Right lobe of liver (tissue), 6 donors: ENCODE measurements around the gene CDC14A. TPM values are rescaled to one million over a fixed set of nuclear protein-coding genes. Genes with fewer than 3 reads are reported as not detected.

Experiments used
- ATAC-seq, 4 donors: fragments of 200-7000 bp; cut with Tn5 transposase; one replicate each; pipeline ENCODE4 v1.9.1; 2020; ENCODE audit warnings: mild to moderate bottlenecking in 4 of 4, moderate library complexity in 4 of 4
- DNase-seq, 3 donors: peaks; one replicate each; pipeline ENCODE4 v3.0.0-alpha.2; 2020
- H3K27ac ChIP-seq, 3 donors: fragments of 200-600 bp; one replicate each; pipeline ENCODE4 v1.8.0; 2022
- H3K27me3 ChIP-seq, 2 donors: fragments of 200-600 bp; one replicate each; pipeline ENCODE4 v1.8.0; 2022
- H3K36me3 ChIP-seq, 4 donors: fragments of 200-600 bp; sonication (generic) in 1 of 4; one replicate each; pipeline versions ENCODE4 v1.5.1 to v1.8.0; 2017 to 2022; ENCODE audit warnings: control low read depth in 1 of 4
- H3K4me1 ChIP-seq, 4 donors: fragments of 200-600 bp; sonication (generic) in 1 of 4; one replicate each; pipeline versions ENCODE4 v1.5.1 to v1.8.0; 2017 to 2022; ENCODE audit warnings: control low read depth in 1 of 4
- H3K4me3 ChIP-seq, 3 donors: fragments of 200-600 bp; one replicate each; pipeline ENCODE4 v1.8.0; 2022
- H3K9me3 ChIP-seq, 4 donors: fragments of 200-600 bp; sonication (generic) in 1 of 4; one replicate each; pipeline versions ENCODE4 v1.5.1 to v1.8.0; 2017 to 2022; ENCODE audit warnings: control low read depth in 1 of 4
- POLR2A ChIP-seq: fragments of 450-650 bp; IDR thresholded peaks from one replicate; pipeline ENCODE4 v1.6.1; 2017; ENCODE audit warnings: antibody characterized with exemption, mild to moderate bottlenecking
- WGBS: methylation state at CpG from one replicate; pipeline ENCODE4 v1.1.6; 2018; ENCODE audit warnings: low coverage, low lambda C conversion rate; ENCODE audit not compliant: insufficient coverage; ENCODE audit errors: missing lambda C conversion rate; 5-methylcytosine and 5-hydroxymethylcytosine counted together
- intact Hi-C, 2 donors: fragments of 100-400 bp; cut with DNase I; formaldehyde crosslinking; loops; one replicate each; pipeline versions ENCODE4 v1.11.2 to v1.14.1; 2022
- total RNA-seq, 6 experiments: library from RNA; depleted of rRNA in 2 of 6; stranded (reverse); fragments of >200 nt in 2 of 6; fragmentation: NEBNext Ultra II Directional in 3 of 6; extraction: Animal tissue kit (Norgen Biotek cat#: 25700) in 3 of 6; gene quantifications; one replicate each; pipeline versions ENCODE4 v1.1.0 to v1.2.4, GENCODE V29; 2016 to 2023
- TF ChIP-seq, protein P1 (sequence below), 4 donors: fragments of 200-600 bp in 3 of 4; fragments of 450-650 bp in 1 of 4; IDR thresholded peaks; one replicate each; pipeline versions ENCODE4 v1.5.1 to v1.8.0; 2016 to 2022; ENCODE audit warnings: antibody characterized with exemption in 4 of 4, mild to moderate bottlenecking in 2 of 4
- donor health status: DM: no; HTN: yes; CAD: no.
- donor health status: DM: no; HTN: no; CAD: no.
- donor health status: DM: no; HTN: no; CAD: no.
- donor health status: DM: no; HTN: yes; CAD: no.
- donor health status: DM: no; HTN: yes; CAD: no.

The CDC14A gene
- total RNA-seq, 6 experiments from 2014 or later, result 1.1 to 3.3 (median 1.6) TPM

- no peak for TF ChIP-seq POLR2A
- TF ChIP-seq, protein P1, sequence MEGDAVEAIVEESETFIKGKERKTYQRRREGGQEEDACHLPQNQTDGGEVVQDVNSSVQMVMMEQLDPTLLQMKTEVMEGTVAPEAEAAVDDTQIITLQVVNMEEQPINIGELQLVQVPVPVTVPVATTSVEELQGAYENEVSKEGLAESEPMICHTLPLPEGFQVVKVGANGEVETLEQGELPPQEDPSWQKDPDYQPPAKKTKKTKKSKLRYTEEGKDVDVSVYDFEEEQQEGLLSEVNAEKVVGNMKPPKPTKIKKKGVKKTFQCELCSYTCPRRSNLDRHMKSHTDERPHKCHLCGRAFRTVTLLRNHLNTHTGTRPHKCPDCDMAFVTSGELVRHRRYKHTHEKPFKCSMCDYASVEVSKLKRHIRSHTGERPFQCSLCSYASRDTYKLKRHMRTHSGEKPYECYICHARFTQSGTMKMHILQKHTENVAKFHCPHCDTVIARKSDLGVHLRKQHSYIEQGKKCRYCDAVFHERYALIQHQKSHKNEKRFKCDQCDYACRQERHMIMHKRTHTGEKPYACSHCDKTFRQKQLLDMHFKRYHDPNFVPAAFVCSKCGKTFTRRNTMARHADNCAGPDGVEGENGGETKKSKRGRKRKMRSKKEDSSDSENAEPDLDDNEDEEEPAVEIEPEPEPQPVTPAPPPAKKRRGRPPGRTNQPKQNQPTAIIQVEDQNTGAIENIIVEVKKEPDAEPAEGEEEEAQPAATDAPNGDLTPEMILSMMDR (IDR thresholded peaks at IDR 0.05), result no peak
- no peaks in the 10 kb centered on the region for H3K9me3 ChIP-seq
- DNase-seq, result no peak
- intact Hi-C loops, result loop anchor here in 1 of 2 donors (10.0 kb wide), 1 partner anchor 148 kb away; no protein-coding TSS in a partner anchor
- ATAC-seq, result no peak
- H3K36me3 ChIP-seq, result no peaks in the 10 kb centered on the region
- H3K27me3 ChIP-seq, result no peaks in the 10 kb centered on the region
- peaks cover 0 to 6% (median 0%) of the 10 kb centered on the region in 4 donors for H3K4me1 ChIP-seq
- no peak overlapping the region for H3K27ac ChIP-seq
- WGBS, result 83% methylated on average over 2 of the region's 2 CpGs
- H3K4me3 ChIP-seq, result no peak overlapping the region
Measured at GRCh38 chr1:100456880-100457279, 104.6 kb downstream of the CDC14A start.

DNA sequence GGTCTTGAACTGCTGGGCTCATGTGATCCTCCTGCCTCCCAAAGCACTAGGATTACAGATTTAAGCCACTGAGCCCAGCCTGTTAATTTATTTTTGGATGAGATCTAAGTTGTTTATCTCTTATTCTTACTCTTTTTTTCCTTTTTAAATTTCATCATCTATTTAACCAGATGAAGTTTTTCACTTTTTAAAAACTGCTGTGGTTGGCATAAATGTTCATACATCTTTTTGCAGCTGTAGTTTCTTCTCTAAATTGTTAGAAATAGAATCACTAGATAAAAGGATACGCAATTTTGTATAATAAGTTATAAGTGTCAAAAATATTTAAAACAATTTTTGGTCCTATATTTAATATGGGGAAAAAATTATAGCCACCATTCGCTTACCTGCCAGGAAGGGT lies 105.4 kb downstream of the CDC14A start:
- ATAC-seq, result no peak
- 86% methylated on average over 2 of the region's 2 CpGs for WGBS
- no peak overlapping the region for H3K27ac ChIP-seq
- H3K4me3 ChIP-seq, result no peak overlapping the region
- TF ChIP-seq POLR2A, result no peak
- TF ChIP-seq, protein P1 (IDR thresholded peaks at IDR 0.05), result no peak
- no peaks in the 10 kb centered on the region for H3K9me3 ChIP-seq
- peaks cover 0 to 6% (median 0%) of the 10 kb centered on the region in 4 donors for H3K4me1 ChIP-seq
- intact Hi-C loops, result loop anchor here in 1 of 2 donors (10.0 kb wide), 1 partner anchor 147 kb away; no protein-coding TSS in a partner anchor
- DNase-seq, result no peak
- no peaks in the 10 kb centered on the region for H3K36me3 ChIP-seq
- H3K27me3 ChIP-seq, result no peaks in the 10 kb centered on the region

- Histone ChIP-seq H3K36me3 (no peaks in the 10 kb centered on the region), H3K4me1 (peaks cover 0 to 6% (median 0%) of the 10 kb centered on the region in 4 donors), H3K27me3 (no peaks in the 10 kb centered on the region), H3K27ac (no peak overlapping the region), H3K9me3 (no peaks in the 10 kb centered on the region), H3K4me3 (no peak overlapping the region)
- intact Hi-C loops, result loop anchor here in 1 of 2 donors (10.0 kb wide), 1 partner anchor 146 kb away; no protein-coding TSS in a partner anchor
- TF ChIP-seq, protein P1 (IDR thresholded peaks at IDR 0.05), result no peak
- TF ChIP-seq POLR2A, result no peak
- WGBS, result 57% methylated on average over 6 of the region's 6 CpGs
- ATAC-seq (no peak), DNase-seq (no peak)
Measured at GRCh38 chr1:100458661-100459357, 106.5 kb downstream of the CDC14A start.

- no peaks in the 10 kb centered on the region for H3K36me3 ChIP-seq
- intact Hi-C loops, result loop anchor here (10.0 kb wide), 4 partner anchors 75 to 415 kb away; partner anchors contain the start of gene GPR88 (in 1 of the 2)
- no peak overlapping the region for H3K4me3 ChIP-seq
- no peaks in the 10 kb centered on the region for H3K27me3 ChIP-seq
- DNase-seq, result peak; percentile 64 to 78 (median 71)
- ATAC-seq, result peak; percentile 79 to 91 (median 88)
- TF ChIP-seq POLR2A, result no peak
- TF ChIP-seq, protein P1 (IDR thresholded peaks at IDR 0.05), result peak; percentile 84 to 89 (median 87)
- H3K9me3 ChIP-seq, result no peaks in the 10 kb centered on the region
- WGBS, result 14% methylated on average over 12 of the region's 12 CpGs
- no peak overlapping the region for H3K27ac ChIP-seq
- peaks cover 0 to 13% (median 2%) of the 10 kb centered on the region in 4 donors for H3K4me1 ChIP-seq
Measured at GRCh38 chr1:100459358-100460114, 107.2 kb downstream of the CDC14A start.
